Measurements from ENCODE around the gene FBRSL1. TPM values are rescaled to one million over a fixed set of nuclear protein-coding genes. Genes with fewer than 3 reads are reported as not detected.

Gene FBRSL1
- total RNA-seq, 2 experiments from 2014 or later, result 35.7 to 55.1 TPM

GRCh38 chr12:132518354-132518992, 28.5 kb downstream of the FBRSL1 start:
- peaks cover 13% of the 10 kb centered on the region for H3K9me3 Mint-ChIP-seq (ENCODE audit: low read depth)
- intact Hi-C loops (cut with DNase I, micrococcal nuclease), result no loop called here
- peaks cover 32% of the 10 kb centered on the region for H3K36me3 Mint-ChIP-seq (ENCODE audit: low read depth)
- ChIA-PET CTCF (interaction anchor here (0.6 to 0.8 kb wide), 3 partner anchors 85 to 271 kb away, joined by 3 to 4 read pairs (median 3); no protein-coding TSS in a partner anchor), POLR2A (no interaction called here)
- H3K27me3 Mint-ChIP-seq, result no peaks in the 10 kb centered on the region
- no peak overlapping the region for H3K27ac Mint-ChIP-seq
- ATAC-seq (no peak), DNase-seq (no peak)
- peaks cover 3% of the 10 kb centered on the region for H3K4me1 Mint-ChIP-seq
- no peak overlapping the region for H3K4me3 Mint-ChIP-seq

GRCh38 chr12:132520421-132521199, 30.7 kb downstream of the FBRSL1 start:
- Mint-ChIP-seq H3K9me3 (ENCODE audit: low read depth) (peaks cover 13% of the 10 kb centered on the region), H3K27me3 (no peaks in the 10 kb centered on the region), H3K27ac (no peak overlapping the region), H3K4me3 (no peak overlapping the region), H3K4me1 (peaks cover 7% of the 10 kb centered on the region), H3K36me3 (ENCODE audit: low read depth) (peaks cover 26% of the 10 kb centered on the region)
- ChIA-PET POLR2A (no interaction called here), CTCF (interaction anchor here (0.6 to 1.1 kb wide), 2 partner anchors 11 to 105 kb away, joined by 3 read pairs; no protein-coding TSS in a partner anchor)
- DNase-seq, result no peak
- intact Hi-C loops (cut with DNase I, micrococcal nuclease), result no loop called here
- ATAC-seq, result no peak

GRCh38 chr12:132521200-132521580, 31.2 kb downstream of the FBRSL1 start:
- Mint-ChIP-seq H3K4me1 (peaks cover 7% of the 10 kb centered on the region), H3K27ac (no peak overlapping the region), H3K9me3 (ENCODE audit: low read depth) (peaks cover 13% of the 10 kb centered on the region), H3K27me3 (no peaks in the 10 kb centered on the region), H3K4me3 (no peak overlapping the region), H3K36me3 (ENCODE audit: low read depth) (peaks cover 25% of the 10 kb centered on the region)
- no peak for DNase-seq
- intact Hi-C loops (cut with DNase I, micrococcal nuclease), result no loop called here
- CTCF ChIA-PET, result interaction anchor here (0.6 to 1.1 kb wide), 2 partner anchors 11 to 106 kb away, joined by 3 read pairs; no protein-coding TSS in a partner anchor
- POLR2A ChIA-PET, result no interaction called here
- no peak for ATAC-seq

DNA sequence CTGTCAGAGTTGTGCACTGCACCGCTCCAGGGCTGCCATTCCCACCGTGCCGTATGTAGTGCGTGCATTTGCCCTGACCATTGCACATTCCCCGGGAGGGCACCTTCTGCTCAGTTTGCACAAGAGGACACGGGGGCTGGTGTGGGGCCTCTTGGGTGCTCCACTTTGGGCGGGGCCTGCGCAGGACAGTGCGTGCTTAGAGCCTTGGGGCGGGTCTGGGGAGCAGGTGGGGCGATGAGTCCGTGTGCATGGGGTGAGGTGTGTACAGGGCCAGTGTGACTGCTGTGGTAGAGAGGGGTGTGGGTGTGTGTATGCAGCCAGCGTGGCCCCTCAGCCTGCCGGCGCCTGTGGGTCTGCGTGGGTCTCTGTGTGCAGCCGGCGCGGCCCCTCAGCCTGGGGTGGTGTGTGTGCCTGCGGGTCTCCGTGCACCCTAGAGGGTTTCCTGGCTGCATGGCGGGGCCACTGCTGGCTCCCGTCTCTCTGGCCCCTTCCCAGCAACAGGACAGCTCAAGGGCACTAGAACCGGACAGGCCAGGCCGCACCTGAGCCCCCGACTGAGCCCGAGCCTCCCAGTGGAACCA, 31.9 kb downstream of the FBRSL1 start:
- peaks cover 13% of the 10 kb centered on the region for H3K9me3 Mint-ChIP-seq (ENCODE audit: low read depth)
- no peaks in the 10 kb centered on the region for H3K27me3 Mint-ChIP-seq
- ATAC-seq (no peak), DNase-seq (no peak)
- ChIA-PET CTCF (interaction anchor here (0.9 to 2.5 kb wide), 2 partner anchors 93 to 107 kb away, joined by 3 to 25 read pairs; no protein-coding TSS in a partner anchor), POLR2A (no interaction called here)
- intact Hi-C loops (cut with DNase I, micrococcal nuclease), result no loop called here
- H3K4me1 Mint-ChIP-seq, result peaks cover 7% of the 10 kb centered on the region
- H3K4me3 Mint-ChIP-seq, result no peak overlapping the region
- H3K27ac Mint-ChIP-seq, result no peak overlapping the region
- peaks cover 23% of the 10 kb centered on the region for H3K36me3 Mint-ChIP-seq (ENCODE audit: low read depth)

GRCh38 chr12:132522592-132523380, 32.8 kb downstream of the FBRSL1 start:
- CTCF ChIA-PET, result interaction anchor here (0.6 to 2.5 kb wide), 9 partner anchors 19 to 507 kb away, joined by 3 to 25 read pairs (median 3); no protein-coding TSS in a partner anchor
- intact Hi-C loops (cut with DNase I, micrococcal nuclease), result loop anchor here (1.0 kb wide), 2 partner anchors 62 to 107 kb away; no protein-coding TSS in a partner anchor
- peaks cover 20% of the 10 kb centered on the region for H3K36me3 Mint-ChIP-seq (ENCODE audit: low read depth)
- no peak overlapping the region for H3K4me3 Mint-ChIP-seq
- H3K4me1 Mint-ChIP-seq, result peaks cover 7% of the 10 kb centered on the region
- peaks cover 13% of the 10 kb centered on the region for H3K9me3 Mint-ChIP-seq (ENCODE audit: low read depth)
- POLR2A ChIA-PET, result no interaction called here
- no peaks in the 10 kb centered on the region for H3K27me3 Mint-ChIP-seq
- ATAC-seq (no peak), DNase-seq (no peak)
- no peak overlapping the region for H3K27ac Mint-ChIP-seq

DNA sequence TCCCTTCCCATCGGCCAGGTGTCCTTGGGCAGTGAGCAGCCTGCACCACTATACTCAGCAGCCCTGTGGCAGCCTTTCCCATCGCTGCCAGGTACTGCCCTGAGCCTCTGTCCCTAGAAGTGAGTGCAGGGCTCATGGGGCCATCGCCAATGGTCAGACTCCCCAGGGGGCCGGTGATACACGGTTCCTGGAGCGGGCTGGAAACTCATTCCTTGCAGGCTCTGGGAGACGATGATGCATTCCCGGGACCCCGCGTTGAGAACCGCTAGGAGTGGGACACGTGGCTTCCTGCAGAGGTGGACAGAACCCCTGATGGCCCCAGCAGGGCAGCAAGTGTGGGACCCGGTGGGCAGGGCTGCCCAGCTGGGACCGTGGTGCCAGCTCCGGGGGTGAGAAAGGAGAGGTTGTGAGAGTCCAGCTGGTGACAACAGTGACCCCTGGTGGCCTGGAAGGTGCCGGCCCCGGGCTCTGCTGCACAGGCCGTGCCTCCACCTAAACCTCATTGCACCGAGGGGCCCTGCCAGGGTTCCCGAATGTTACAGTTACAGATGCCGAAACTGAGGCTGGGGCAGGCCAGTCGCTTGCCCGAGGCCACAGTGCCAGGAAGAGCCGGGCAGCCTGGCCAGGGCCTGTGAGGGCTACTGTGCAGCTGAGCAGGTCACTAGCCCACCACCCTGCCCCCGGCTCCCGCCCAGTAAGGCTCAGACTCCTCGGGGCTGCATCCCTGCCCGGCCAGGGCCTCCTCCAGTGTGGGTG, 33.8 kb downstream of the FBRSL1 start:
- H3K27me3 Mint-ChIP-seq, result no peaks in the 10 kb centered on the region
- POLR2A ChIA-PET, result interaction anchor here (0.6 kb wide), 1 partner anchor 75 kb away, joined by 3 read pairs; no protein-coding TSS in a partner anchor
- DNase-seq, result peak; percentile 86
- CTCF ChIA-PET, result interaction anchor here (0.5 to 2.5 kb wide), 13 partner anchors 9 to 369 kb away, joined by 3 to 25 read pairs (median 3); no protein-coding TSS in a partner anchor
- no peak overlapping the region for H3K27ac Mint-ChIP-seq
- ATAC-seq, result peak; percentile 86
- peaks cover 4% of the 10 kb centered on the region for H3K4me1 Mint-ChIP-seq
- intact Hi-C loops (cut with DNase I, micrococcal nuclease), result loop anchor here (1.0 kb wide), 3 partner anchors 63 to 369 kb away; no protein-coding TSS in a partner anchor
- no peak overlapping the region for H3K4me3 Mint-ChIP-seq
- H3K36me3 Mint-ChIP-seq (ENCODE audit: low read depth), result peaks cover 10% of the 10 kb centered on the region
- H3K9me3 Mint-ChIP-seq (ENCODE audit: low read depth), result peaks cover 5% of the 10 kb centered on the region

- H3K9me3 Mint-ChIP-seq (ENCODE audit: low read depth), result no peaks in the 10 kb centered on the region
- CTCF ChIA-PET, result interaction anchor here (0.7 to 2.5 kb wide), 7 partner anchors 9 to 369 kb away, joined by 3 to 25 read pairs (median 3); no protein-coding TSS in a partner anchor
- ATAC-seq, result no peak
- H3K27ac Mint-ChIP-seq, result no peak overlapping the region
- peaks cover 4% of the 10 kb centered on the region for H3K36me3 Mint-ChIP-seq (ENCODE audit: low read depth)
- POLR2A ChIA-PET, result no interaction called here
- no peak overlapping the region for H3K4me3 Mint-ChIP-seq
- peak; percentile 23 for DNase-seq
- H3K4me1 Mint-ChIP-seq, result peaks cover 4% of the 10 kb centered on the region
- no peaks in the 10 kb centered on the region for H3K27me3 Mint-ChIP-seq
- intact Hi-C loops (cut with DNase I, micrococcal nuclease), result loop anchor here in 1 of 2 experiments (1.0 kb wide), 1 partner anchor 370 kb away; no protein-coding TSS in a partner anchor
Observed at GRCh38 chr12:132524405-132524804, 34.5 kb downstream of the FBRSL1 start.

GRCh38 chr12:132525011-132525832, 35.3 kb downstream of the FBRSL1 start:
- no peak overlapping the region for H3K27ac Mint-ChIP-seq
- no peak for DNase-seq
- H3K36me3 Mint-ChIP-seq (ENCODE audit: low read depth), result peaks cover 1% of the 10 kb centered on the region
- ATAC-seq, result no peak
- H3K4me3 Mint-ChIP-seq, result no peak overlapping the region
- H3K4me1 Mint-ChIP-seq, result peaks cover 4% of the 10 kb centered on the region
- intact Hi-C loops (cut with DNase I, micrococcal nuclease), result no loop called here
- POLR2A ChIA-PET, result no interaction called here
- CTCF ChIA-PET, result no interaction called here
- no peaks in the 10 kb centered on the region for H3K9me3 Mint-ChIP-seq (ENCODE audit: low read depth)
- no peaks in the 10 kb centered on the region for H3K27me3 Mint-ChIP-seq

DNA sequence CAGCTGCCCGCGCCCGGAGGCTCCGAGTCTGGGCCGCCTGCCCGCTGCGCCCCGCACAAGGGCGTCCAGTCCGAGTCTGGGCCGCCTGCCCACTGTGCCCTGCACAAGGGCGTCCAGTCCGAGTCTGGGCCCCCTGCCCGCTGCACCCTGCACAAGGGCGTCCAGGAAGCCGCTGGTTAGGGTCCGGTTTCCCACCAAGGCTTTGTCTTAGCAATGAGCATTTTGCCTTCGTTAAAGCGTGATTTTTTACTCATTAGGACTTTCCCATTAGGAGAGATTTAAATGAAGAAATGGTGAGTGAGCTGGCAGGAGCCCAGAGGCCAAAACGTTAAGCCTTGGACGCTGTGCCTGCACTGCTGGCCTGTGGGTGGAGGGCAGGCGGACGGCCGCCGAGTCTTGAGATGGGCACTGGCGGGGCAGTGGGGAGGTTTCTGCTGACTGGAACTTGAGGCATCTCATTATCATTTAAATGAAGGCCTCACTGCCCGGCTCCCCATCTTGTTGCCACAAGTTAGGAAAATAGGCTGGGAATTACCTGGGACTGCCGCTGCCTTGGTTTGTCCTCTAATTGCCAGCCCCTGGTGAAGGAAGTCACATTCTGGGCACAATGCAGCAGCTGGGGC, 36.0 kb downstream of the FBRSL1 start:
- no peaks in the 10 kb centered on the region for H3K27me3 Mint-ChIP-seq
- no peak for ATAC-seq
- CTCF ChIA-PET, result interaction anchor here (0.5 to 1.1 kb wide), 3 partner anchors 40 to 372 kb away, joined by 3 to 4 read pairs (median 3); no protein-coding TSS in a partner anchor
- H3K9me3 Mint-ChIP-seq (ENCODE audit: low read depth), result no peaks in the 10 kb centered on the region
- peaks cover 4% of the 10 kb centered on the region for H3K4me1 Mint-ChIP-seq
- no peak for DNase-seq
- intact Hi-C loops (cut with DNase I, micrococcal nuclease), result no loop called here
- no peaks in the 10 kb centered on the region for H3K36me3 Mint-ChIP-seq (ENCODE audit: low read depth)
- H3K27ac Mint-ChIP-seq, result no peak overlapping the region
- POLR2A ChIA-PET, result no interaction called here
- H3K4me3 Mint-ChIP-seq, result no peak overlapping the region
